HEK293 (cell line): ENCODE data around the gene PCDHAC2.

ENCODE experiments used
- CTCF ChIA-PET: fragments of 350-600 bp; formaldehyde crosslinking; extraction: SDS; loops from one replicate; lab custom pipeline; 2021; ENCODE audit warnings: antibody characterized with exemption; lab: Yijun Ruan, JAX
- POLR2A ChIA-PET: fragments of 300-600 bp; formaldehyde crosslinking; extraction: SDS; loops from one replicate; lab custom pipeline; 2020; ENCODE audit warnings: antibody characterized with exemption, inconsistent platforms; lab: Yijun Ruan, JAX
- H3K27ac ChIP-seq: fragments of 200-500 bp; sonication (Bioruptor generic); 2 replicates; pipeline ENCODE4 v1.5.1; 2014; ENCODE audit warnings: low read depth, low read length, control low read depth, inconsistent platforms; ENCODE audit errors: extremely low read depth
- H3K36me3 ChIP-seq, 2 experiments: fragments of 200-500 bp in 1 of 2; sonication (Bioruptor generic) in 1 of 2; 1 replicate in 1 of 2; 2 replicates in 1 of 2; pipeline ENCODE4 v1.5.1; 2014 to 2017; ENCODE audit warnings: inconsistent platforms in 2 of 2, low read length in 2 of 2; ENCODE audit not compliant: control insufficient read depth in 2 of 2, insufficient read depth in 1 of 2
- H3K4me1 ChIP-seq: fragments of 200-500 bp; sonication (Bioruptor generic); 2 replicates; pipeline ENCODE4 v1.5.1; 2014; ENCODE audit warnings: mild to moderate bottlenecking, low read length, inconsistent platforms; ENCODE audit not compliant: control insufficient read depth, insufficient read depth
- H3K4me3 ChIP-seq: 2 replicates; pipeline ENCODE4 v1.5.1; 2011; ENCODE audit warnings: low read depth, mild to moderate bottlenecking, control low read depth, low read length, moderate library complexity
- H3K9me3 ChIP-seq: fragments of 200-500 bp; sonication (Bioruptor generic); 2 replicates; pipeline ENCODE4 v1.5.1; 2014; ENCODE audit warnings: low read depth, low read length, inconsistent platforms; ENCODE audit not compliant: control insufficient read depth, insufficient read depth
- GLIS1 ChIP-seq: fragments of 450-650 bp; formaldehyde crosslinking; IDR thresholded peaks from 2 replicates; pipeline ENCODE4 v1.5.1; 2016; ENCODE audit warnings: missing biosample characterization, missing genetic modification characterization
- HOXC10 ChIP-seq: sonication (generic); formaldehyde crosslinking; IDR thresholded peaks from 2 replicates; pipeline ENCODE4 v1.8.1; 2023; ENCODE audit warnings: mild to moderate bottlenecking, missing genetic modification reagents
- KLF10 ChIP-seq: fragments of 450-650 bp; IDR thresholded peaks from 2 replicates; pipeline ENCODE4 v1.5.1; 2018; ENCODE audit warnings: missing biosample characterization, mild to moderate bottlenecking, missing genetic modification characterization
- SP3 ChIP-seq: fragments of 450-650 bp; formaldehyde crosslinking; IDR thresholded peaks from 2 replicates; pipeline ENCODE4 v1.5.1; 2016; ENCODE audit warnings: missing biosample characterization, missing genetic modification characterization
- TCF7L2 ChIP-seq: IDR thresholded peaks from 2 replicates; pipeline ENCODE4 v1.6.1; 2011; ENCODE audit warnings: low read depth, mild to moderate bottlenecking, inconsistent platforms, low read length, moderate library complexity, borderline replicate concordance
- ZFHX2 ChIP-seq: fragments of 450-650 bp; formaldehyde crosslinking; conservative IDR thresholded peaks from 2 replicates; pipeline ENCODE4 v1.5.1; 2016; ENCODE audit warnings: missing biosample characterization, missing genetic modification characterization
- ZFP3 ChIP-seq: fragments of 450-650 bp; formaldehyde crosslinking; IDR thresholded peaks from 2 replicates; pipeline ENCODE4 v1.5.1; 2016; ENCODE audit warnings: low read depth, missing biosample characterization, missing genetic modification characterization
- ZNF133 ChIP-seq: fragments of 450-650 bp; formaldehyde crosslinking; IDR thresholded peaks from 2 replicates; pipeline ENCODE4 v1.5.1; 2016; ENCODE audit warnings: missing biosample characterization, missing genetic modification characterization
- ZNF138 ChIP-seq: fragments of 450-650 bp; formaldehyde crosslinking; IDR thresholded peaks from 2 replicates; pipeline ENCODE4 v1.5.1; 2016; ENCODE audit warnings: missing biosample characterization, missing genetic modification characterization, borderline replicate concordance
- ZNF155 ChIP-seq: fragments of 450-650 bp; formaldehyde crosslinking; IDR thresholded peaks from 2 replicates; pipeline ENCODE4 v1.5.1; 2016; ENCODE audit warnings: missing biosample characterization, missing genetic modification characterization
- ZNF202 ChIP-seq: fragments of 450-650 bp; formaldehyde crosslinking; IDR thresholded peaks from 2 replicates; pipeline ENCODE4 v1.5.1; 2016; ENCODE audit warnings: missing biosample characterization, missing genetic modification characterization, borderline replicate concordance
- ZNF335 ChIP-seq: fragments of 450-650 bp; formaldehyde crosslinking; conservative IDR thresholded peaks from 2 replicates; pipeline ENCODE4 v1.5.1; 2016; ENCODE audit warnings: missing biosample characterization, missing genetic modification characterization
- TF ChIP-seq, protein P1 (sequence below): fragments of 450-650 bp; formaldehyde crosslinking; IDR thresholded peaks from 2 replicates; pipeline ENCODE4 v1.5.1; 2016; ENCODE audit warnings: missing biosample characterization, missing genetic modification characterization, low read depth
- TF ChIP-seq, protein P2 (sequence below): fragments of 450-650 bp; formaldehyde crosslinking; IDR thresholded peaks from 2 replicates; pipeline ENCODE4 v1.5.1; 2016; ENCODE audit warnings: missing biosample characterization, missing genetic modification characterization
- TF ChIP-seq, protein P3 (sequence below): fragments of 450-650 bp; formaldehyde crosslinking; IDR thresholded peaks from 2 replicates; pipeline ENCODE4 v1.5.1; 2016; ENCODE audit warnings: missing biosample characterization, missing genetic modification characterization
- TF ChIP-seq, protein P4 (sequence below): fragments of 450-650 bp; formaldehyde crosslinking; IDR thresholded peaks from 2 replicates; pipeline ENCODE4 v1.5.1; 2016; ENCODE audit warnings: missing biosample characterization, missing genetic modification characterization

PCDHAC2 gene

DNA sequence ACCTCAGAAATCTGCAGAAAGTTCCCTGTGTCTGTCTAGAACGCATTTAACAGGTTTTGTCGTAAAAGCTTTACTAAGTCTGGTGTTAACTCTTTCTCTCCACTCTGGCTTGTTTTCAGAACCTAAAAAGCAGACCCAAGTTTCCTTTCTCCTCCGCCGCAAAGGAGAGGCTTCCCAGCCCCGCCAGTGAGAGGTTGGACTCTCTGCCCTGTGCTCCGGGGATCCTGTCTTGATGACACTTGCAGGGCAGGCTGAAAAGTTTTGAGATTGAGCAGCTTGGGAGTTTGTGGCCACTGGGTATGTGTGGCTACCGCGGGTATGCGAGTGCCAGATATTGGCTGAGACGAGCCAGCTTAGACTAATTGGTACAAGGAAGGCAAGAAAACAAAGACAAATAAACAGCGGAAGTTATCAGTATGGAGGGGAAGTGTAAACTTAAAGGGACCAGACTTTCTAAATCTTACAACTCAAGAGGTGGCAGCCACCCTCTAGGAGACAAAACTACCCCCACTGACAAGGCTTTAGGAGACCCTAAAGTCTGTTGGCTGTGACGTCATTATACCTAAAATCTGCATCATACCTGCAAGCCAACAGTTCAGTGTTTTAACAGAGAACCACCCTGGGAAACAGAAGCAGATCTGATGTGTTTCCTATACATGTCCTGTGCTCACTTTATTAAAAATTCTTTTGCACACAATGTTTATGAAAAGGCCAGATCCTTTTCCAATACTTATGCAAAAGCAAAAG lies 43.9 kb downstream of the PCDHAC2 start:
- no peak for TF ChIP-seq SP3 (tag by site-specific recombination)
- TF ChIP-seq, protein P1, sequence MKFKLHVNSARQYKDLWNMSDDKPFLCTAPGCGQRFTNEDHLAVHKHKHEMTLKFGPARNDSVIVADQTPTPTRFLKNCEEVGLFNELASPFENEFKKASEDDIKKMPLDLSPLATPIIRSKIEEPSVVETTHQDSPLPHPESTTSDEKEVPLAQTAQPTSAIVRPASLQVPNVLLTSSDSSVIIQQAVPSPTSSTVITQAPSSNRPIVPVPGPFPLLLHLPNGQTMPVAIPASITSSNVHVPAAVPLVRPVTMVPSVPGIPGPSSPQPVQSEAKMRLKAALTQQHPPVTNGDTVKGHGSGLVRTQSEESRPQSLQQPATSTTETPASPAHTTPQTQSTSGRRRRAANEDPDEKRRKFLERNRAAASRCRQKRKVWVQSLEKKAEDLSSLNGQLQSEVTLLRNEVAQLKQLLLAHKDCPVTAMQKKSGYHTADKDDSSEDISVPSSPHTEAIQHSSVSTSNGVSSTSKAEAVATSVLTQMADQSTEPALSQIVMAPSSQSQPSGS (tag by site-specific recombination) = 0 out of 2 replicates have a peak, but pooled peaks have one; percentile 19
- no peaks in the 10 kb centered on the region for H3K36me3 ChIP-seq
- CTCF ChIA-PET = interaction anchor here (0.6 to 1.2 kb wide), 2 partner anchors 30 to 84 kb away, joined by 3 to 4 read pairs; partner anchors contain the start of gene PCDHAC1
- no peak overlapping the region for H3K27ac ChIP-seq
- no peak overlapping the region for H3K4me3 ChIP-seq
- no peaks in the 10 kb centered on the region for H3K9me3 ChIP-seq
- POLR2A ChIA-PET = no interaction called here
- no peaks in the 10 kb centered on the region for H3K4me1 ChIP-seq

DNA sequence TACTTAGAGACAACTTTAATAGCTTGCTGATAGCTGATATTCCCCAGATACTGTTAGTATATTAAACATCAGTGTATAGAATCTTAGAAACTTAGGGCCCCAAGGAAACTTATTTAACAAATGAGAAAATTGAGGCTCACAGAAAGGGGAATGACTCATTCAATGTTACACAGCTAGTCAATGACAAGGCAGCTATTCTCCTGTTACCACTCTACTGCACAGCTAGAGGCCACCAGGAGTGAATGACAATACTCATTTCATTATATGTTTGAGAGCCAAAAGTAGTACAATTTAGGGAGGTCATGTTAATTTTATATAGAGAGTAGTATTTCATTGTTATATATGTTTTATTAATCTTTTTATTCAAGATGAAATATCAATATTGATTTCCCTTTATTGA lies 51.7 kb downstream of the PCDHAC2 start:
- H3K27ac ChIP-seq = no peak overlapping the region
- CTCF ChIA-PET = interaction anchor here (0.6 to 1.7 kb wide), 3 partner anchors 50 to 149 kb away, joined by 3 to 6 read pairs (median 5); partner anchors contain the start of gene PCDHA11

More for the DNA sequence above, 51.7 kb downstream of the PCDHAC2 start:
- POLR2A ChIA-PET = no interaction called here
- Histone ChIP-seq H3K4me1 (no peaks in the 10 kb centered on the region), H3K4me3 (no peak overlapping the region), H3K36me3 (no peaks in the 10 kb centered on the region), H3K9me3 (no peaks in the 10 kb centered on the region)
- TF ChIP-seq ZNF335 (tag by site-specific recombination) (no peak), ZNF202 (tag by site-specific recombination) (no peak), GLIS1 (tag by site-specific recombination) (no peak), TCF7L2 (no peak), ZNF133 (tag by site-specific recombination) (no peak), HOXC10 (CRISPR knock-in tag) (no peak), ZFP3 (no peak), ZNF138 (tag by site-specific recombination) (no peak), KLF10 (tag by site-specific recombination) (no peak), ZFHX2 (tag by site-specific recombination) (no peak), ZNF155 (no peak)
- TF ChIP-seq, protein P2, sequence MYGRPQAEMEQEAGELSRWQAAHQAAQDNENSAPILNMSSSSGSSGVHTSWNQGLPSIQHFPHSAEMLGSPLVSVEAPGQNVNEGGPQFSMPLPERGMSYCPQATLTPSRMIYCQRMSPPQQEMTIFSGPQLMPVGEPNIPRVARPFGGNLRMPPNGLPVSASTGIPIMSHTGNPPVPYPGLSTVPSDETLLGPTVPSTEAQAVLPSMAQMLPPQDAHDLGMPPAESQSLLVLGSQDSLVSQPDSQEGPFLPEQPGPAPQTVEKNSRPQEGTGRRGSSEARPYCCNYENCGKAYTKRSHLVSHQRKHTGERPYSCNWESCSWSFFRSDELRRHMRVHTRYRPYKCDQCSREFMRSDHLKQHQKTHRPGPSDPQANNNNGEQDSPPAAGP (tag by site-specific recombination) = no peak
- TF ChIP-seq, protein P3, sequence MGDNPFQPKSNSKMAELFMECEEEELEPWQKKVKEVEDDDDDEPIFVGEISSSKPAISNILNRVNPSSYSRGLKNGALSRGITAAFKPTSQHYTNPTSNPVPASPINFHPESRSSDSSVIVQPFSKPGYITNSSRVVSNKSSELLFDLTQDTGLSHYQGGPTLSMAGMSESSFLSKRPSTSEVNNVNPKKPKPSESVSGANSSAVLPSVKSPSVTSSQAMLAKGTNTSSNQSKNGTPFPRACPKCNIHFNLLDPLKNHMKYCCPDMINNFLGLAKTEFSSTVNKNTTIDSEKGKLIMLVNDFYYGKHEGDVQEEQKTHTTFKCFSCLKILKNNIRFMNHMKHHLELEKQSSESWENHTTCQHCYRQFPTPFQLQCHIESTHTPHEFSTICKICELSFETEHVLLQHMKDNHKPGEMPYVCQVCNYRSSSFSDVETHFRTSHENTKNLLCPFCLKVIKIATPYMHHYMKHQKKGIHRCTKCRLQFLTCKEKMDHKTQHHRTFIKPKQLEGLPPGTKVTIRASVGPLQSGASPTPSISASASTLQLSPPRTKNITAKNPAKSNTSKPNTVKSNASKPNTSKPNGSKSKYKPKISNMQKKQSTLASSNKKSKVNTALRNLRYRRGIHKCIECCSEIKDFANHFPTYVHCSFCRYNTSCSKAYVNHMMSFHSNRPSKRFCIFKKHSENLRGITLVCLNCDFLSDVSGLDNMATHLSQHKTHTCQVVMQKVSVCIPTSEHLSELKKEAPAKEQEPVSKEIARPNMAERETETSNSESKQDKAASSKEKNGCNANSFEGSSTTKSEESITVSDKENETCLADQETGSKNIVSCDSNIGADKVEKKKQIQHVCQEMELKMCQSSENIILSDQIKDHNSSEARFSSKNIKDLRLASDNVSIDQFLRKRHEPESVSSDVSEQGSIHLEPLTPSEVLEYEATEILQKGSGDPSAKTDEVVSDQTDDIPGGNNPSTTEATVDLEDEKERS = no peak
- TF ChIP-seq, protein P4, sequence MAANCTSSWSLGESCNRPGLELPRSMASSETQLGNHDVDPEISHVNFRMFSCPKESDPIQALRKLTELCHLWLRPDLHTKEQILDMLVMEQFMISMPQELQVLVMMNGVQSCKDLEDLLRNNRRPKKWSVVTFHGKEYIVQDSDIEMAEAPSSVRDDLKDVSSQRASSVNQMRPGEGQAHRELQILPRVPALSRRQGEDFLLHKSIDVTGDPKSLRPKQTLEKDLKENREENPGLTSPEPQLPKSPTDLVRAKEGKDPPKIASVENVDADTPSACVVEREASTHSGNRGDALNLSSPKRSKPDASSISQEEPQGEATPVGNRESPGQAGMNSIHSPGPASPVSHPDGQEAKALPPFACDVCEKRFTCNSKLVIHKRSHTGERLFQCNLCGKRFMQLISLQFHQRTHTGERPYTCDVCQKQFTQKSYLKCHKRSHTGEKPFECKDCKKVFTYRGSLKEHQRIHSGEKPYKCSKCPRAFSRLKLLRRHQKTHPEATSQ (tag by site-specific recombination) = no peak
